AG04449 (cell line): Measurements from ENCODE around the gene PFN1.

Source experiments
- CTCF ChIA-PET: fragments of 350-600 bp; formaldehyde crosslinking; extraction: SDS; loops from one replicate; lab custom pipeline; 2021; ENCODE audit warnings: antibody characterized with exemption; lab: Yijun Ruan, JAX
- POLR2A ChIA-PET: fragments of 400-600, 350-600 bp; formaldehyde crosslinking; extraction: SDS; loops from one replicate; lab custom pipeline; 2020; ENCODE audit warnings: antibody characterized with exemption, inconsistent platforms; lab: Yijun Ruan, JAX
- DNase-seq: peaks from one replicate; pipeline ENCODE4 v3.0.0-alpha.2; 2010; ENCODE audit warnings: low read depth, low spot score
- H3K4me3 ChIP-seq: 2 replicates; pipeline ENCODE4 v1.5.1; 2011; ENCODE audit warnings: low read depth, mild to moderate bottlenecking, control low read depth, low read length
- CTCF ChIP-seq: IDR thresholded peaks from one replicate; pipeline ENCODE4 v1.5.1; 2011; ENCODE audit warnings: mild to moderate bottlenecking, moderate library complexity, low read length, control low read depth, inconsistent platforms; ENCODE audit not compliant: insufficient read depth; ENCODE audit errors: missing control alignments

Gene PFN1

GRCh38 chr17:4956493-4957061 lies 8.2 kb upstream of the PFN1 start:
- POLR2A ChIA-PET = interaction anchor here (1.6 to 2.0 kb wide), 2 partner anchors 8 to 10 kb away, joined by 5 to 9 read pairs; partner anchors contain the start of genes PFN1 and SPAG7
- CTCF ChIA-PET = interaction anchor here (1.1 to 2.8 kb wide), 2 partner anchors 10 to 24 kb away, joined by 3 to 16 read pairs; partner anchors contain the start of gene SPAG7
- H3K4me3 ChIP-seq = no peak overlapping the region
- no peak for TF ChIP-seq CTCF
- DNase-seq = no peak

- ChIA-PET CTCF (interaction anchor here (0.8 to 2.8 kb wide), 3 partner anchors 11 to 46 kb away, joined by 3 to 16 read pairs (median 3); partner anchors contain the start of gene SPAG7), POLR2A (interaction anchor here (1.2 to 6.6 kb wide), 2 partner anchors 8 to 10 kb away, joined by 3 to 112 read pairs; partner anchors contain the start of gene SPAG7)
- TF ChIP-seq CTCF = no peak
- DNase-seq = no peak
- no peak overlapping the region for H3K4me3 ChIP-seq
Observed at GRCh38 chr17:4955091-4955490, 6.8 kb upstream of the PFN1 start.

DNA sequence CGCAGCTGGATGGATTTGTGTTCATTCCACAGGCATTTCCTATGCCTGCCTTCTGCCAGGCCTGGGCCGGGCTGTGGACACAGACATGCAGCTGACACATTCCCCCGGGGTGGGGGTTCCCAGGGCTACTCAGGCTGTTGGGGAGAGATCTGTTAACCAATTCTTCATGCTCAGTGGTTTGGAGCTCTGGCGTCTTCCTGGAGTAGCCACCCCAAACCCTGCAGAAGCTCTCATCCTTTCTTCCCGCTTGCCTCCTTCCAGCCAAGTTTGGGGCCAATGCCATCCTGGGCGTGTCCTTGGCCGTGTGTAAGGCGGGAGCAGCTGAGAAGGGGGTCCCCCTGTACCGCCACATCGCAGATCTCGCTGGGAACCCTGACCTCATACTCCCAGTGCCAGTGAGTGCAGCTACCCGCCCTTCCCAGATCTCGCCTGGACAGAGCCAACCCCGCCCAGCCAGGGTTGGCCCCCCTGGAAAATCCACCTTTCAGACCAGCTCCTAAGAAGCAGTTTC lies 5.2 kb upstream of the PFN1 start:
- CTCF ChIA-PET = interaction anchor here (1.0 to 2.2 kb wide), 3 partner anchors 10 to 33 kb away, joined by 4 to 8 read pairs (median 4); no protein-coding TSS in a partner anchor
- no peak for DNase-seq

GRCh38 chr17:4951486-4951885 lies 3.2 kb upstream of the PFN1 start:
- H3K4me3 ChIP-seq = no peak overlapping the region
- ChIA-PET CTCF (interaction anchor here (0.9 to 2.4 kb wide), 3 partner anchors 15 to 109 kb away, joined by 3 to 11 read pairs (median 4); partner anchors contain the start of gene SPAG7), POLR2A (interaction anchor here (6.2 to 6.6 kb wide), 2 partner anchors 11 to 14 kb away, joined by 49 to 112 read pairs; partner anchors contain the start of genes RNF167, SLC25A11 and SPAG7)
- TF ChIP-seq CTCF = no peak
- no peak for DNase-seq

More for the DNA sequence above, 5.2 kb upstream of the PFN1 start:
- POLR2A ChIA-PET = interaction anchor here (0.5 to 6.6 kb wide), 4 partner anchors 11 to 26 kb away, joined by 3 to 112 read pairs (median 26); partner anchors contain the start of genes RNF167, SLC25A11 and SPAG7
- H3K4me3 ChIP-seq = no peak overlapping the region
- TF ChIP-seq CTCF = no peak

DNA sequence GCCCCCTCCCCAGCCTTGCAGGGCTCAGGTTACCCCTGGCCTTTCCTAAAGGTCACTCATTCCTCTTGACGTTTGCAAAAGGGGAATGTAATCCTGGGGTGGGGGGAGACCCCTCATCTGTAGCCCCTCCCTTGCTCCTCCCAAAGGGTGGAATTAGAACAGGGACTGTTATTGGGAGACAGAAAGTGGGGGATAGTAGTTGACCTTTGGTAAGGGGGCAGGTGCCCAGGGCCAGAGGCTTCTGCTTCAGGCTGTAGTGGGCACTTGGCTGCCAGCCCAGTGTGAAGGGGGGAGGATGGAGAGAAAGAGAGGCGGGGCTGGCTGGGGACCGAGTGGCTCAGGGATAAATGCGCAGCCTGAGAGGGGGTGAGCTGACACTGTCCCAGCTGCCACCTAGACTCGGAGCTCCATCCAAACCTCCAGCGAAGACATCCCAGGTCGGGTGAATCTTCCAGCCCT lies 2.4 kb upstream of the PFN1 start, which contains the start of gene ENO3:
Gene ENO3 (plus strand): TSS at position 374 of the 459 bp plus-strand sequence. CDS start 711 bp downstream, outside the sequence.
- ChIA-PET CTCF (interaction anchor here (2.4 kb wide), 1 partner anchor 16 kb away, joined by 11 read pairs; the partner anchor contains the start of gene SPAG7), POLR2A (interaction anchor here (6.2 to 6.6 kb wide), 2 partner anchors 10 to 15 kb away, joined by 49 to 112 read pairs; partner anchors contain the start of genes RNF167, SLC25A11 and SPAG7)
- peak within 1 kb of the TSS; percentile 48 for H3K4me3 ChIP-seq
- no peak for DNase-seq
- TF ChIP-seq CTCF = no peak
